ENCODE data around the gene FCGR1A.
"Not testable (repeated sequence)": the region's sequence is repeated elsewhere in the genome, so short reads cannot be mapped to it uniquely, and the experiment has no call there.

- TF ChIP-seq CTCF (IDR thresholded peaks at IDR 0.05; ENCODE audit: poor library complexity); EZH2 (IDR thresholded peaks at IDR 0.05; ENCODE audit: borderline replicate concordance); EZH2phosphoT487 (IDR thresholded peaks at IDR 0.05; ENCODE audit: low read depth, severe bottlenecking, unreplicated experiment): not testable (repeated sequence)
Observed at GRCh38 chr1:149732781-149733180, 49.7 kb upstream of the FCGR1A start.
